Caco-2 (cell line): Measurements from ENCODE around the gene MYO15B. TPM values are rescaled to one million over a fixed set of nuclear protein-coding genes. Genes with fewer than 3 reads are reported as not detected.

Source experiments
- BruUV-seq: library from RNA; stranded (reverse); fragments of 400-500 nt; replicated peaks from 2 replicates; lab custom pipeline; 2021; lab: Mats Ljungman, UMichigan
- CTCF ChIA-PET: fragments of 300-600 bp; sonication (Branson Sonifier 250); formaldehyde crosslinking; loops from one replicate; lab custom pipeline; 2022; ENCODE audit warnings: antibody characterized with exemption; lab: Charles Lee
- POLR2A ChIA-PET: fragments of 300-600 bp; sonication (Branson Sonifier 250); formaldehyde crosslinking; loops from one replicate; lab custom pipeline; 2022; ENCODE audit warnings: antibody characterized with exemption; lab: Charles Lee
- DNase-seq, 2 experiments: peaks; one replicate each; pipeline versions ENCODE4 v3.0.0 to v3.0.0-alpha.2; 2020 to 2022
- H3K27me3 ChIP-seq: replicated peaks from 2 replicates; pipeline ENCODE4 v1.6.0; 2011; ENCODE audit warnings: low read length; ENCODE audit not compliant: control insufficient read depth, insufficient read depth
- H3K36me3 ChIP-seq: 2 replicates; pipeline ENCODE4 v1.5.1; 2011; ENCODE audit warnings: low read length; ENCODE audit not compliant: control insufficient read depth, insufficient read depth
- H3K4me1 ChIP-seq: fragments of 250-450 bp; sonication (Bioruptor Pico); 2 replicates; pipeline ENCODE4 v1.5.1; 2020; ENCODE audit warnings: mild to moderate bottlenecking
- H3K4me3 ChIP-seq: 2 replicates; pipeline ENCODE4 v1.5.1; 2011; ENCODE audit warnings: low read depth, mild to moderate bottlenecking, control low read depth, low read length
- H3K9me3 ChIP-seq: fragments of 250-450 bp; sonication (Bioruptor Pico); 2 replicates; pipeline ENCODE4 v1.5.1; 2020; ENCODE audit warnings: mild to moderate bottlenecking, moderate library complexity
- H3K27ac Mint-ChIP-seq: one replicate; pipeline ENCODE4 v1.8.0; 2022; ENCODE audit warnings: mixed read lengths; ENCODE audit not compliant: unreplicated experiment
- H3K27me3 Mint-ChIP-seq: one replicate; pipeline ENCODE4 v1.8.0; 2022; ENCODE audit warnings: mixed read lengths; ENCODE audit not compliant: insufficient read depth, unreplicated experiment
- H3K36me3 Mint-ChIP-seq: one replicate; pipeline ENCODE4 v1.8.0; 2022; ENCODE audit warnings: mild to moderate bottlenecking, mixed read lengths; ENCODE audit not compliant: insufficient read depth, unreplicated experiment
- H3K4me1 Mint-ChIP-seq: one replicate; pipeline ENCODE4 v1.8.0; 2022; ENCODE audit warnings: low read depth, mixed read lengths; ENCODE audit not compliant: unreplicated experiment
- H3K4me3 Mint-ChIP-seq: one replicate; pipeline ENCODE4 v1.8.0; 2022; ENCODE audit warnings: mild to moderate bottlenecking, moderate library complexity, mixed read lengths; ENCODE audit not compliant: unreplicated experiment
- H3K9me3 Mint-ChIP-seq: one replicate; pipeline ENCODE4 v1.8.0; 2022; ENCODE audit warnings: mixed read lengths; ENCODE audit not compliant: unreplicated experiment
- intact Hi-C: fragments of 100-400 bp; cut with micrococcal nuclease; formaldehyde crosslinking; loops from one replicate; pipeline ENCODE4 v1.10.0; 2022; ENCODE audit not compliant: unreplicated experiment
- total RNA-seq: library from RNA; stranded (reverse); gene quantifications from 2 replicates; pipeline ENCODE4 v1.2.3, GENCODE V29; 2022
- TF ChIP-seq, protein P1 (sequence below), 2 experiments: fragments of 200-600 bp in 1 of 2; IDR thresholded peaks; 1 replicate in 1 of 2; 2 replicates in 1 of 2; pipeline versions ENCODE4 v1.5.1 to v1.8.0; 2011 to 2022; ENCODE audit warnings: antibody characterized with exemption in 1 of 2, control low read depth in 1 of 2, inconsistent platforms in 1 of 2, low read depth in 1 of 2, low read length in 1 of 2, mild to moderate bottlenecking in 1 of 2, moderate library complexity in 1 of 2; ENCODE audit not compliant: insufficient read depth in 1 of 2, severe bottlenecking in 1 of 2, unreplicated experiment in 1 of 2

Gene MYO15B
- total RNA-seq, 1 experiment from 2014 or later, result 12.3 TPM

GRCh38 chr17:75551266-75551665, 36.3 kb upstream of the MYO15B start:
- peaks cover 49% of the 10 kb centered on the region for H3K4me1 ChIP-seq
- peaks cover 2% of the 10 kb centered on the region; the same call in 1 of the 2 replicates for H3K36me3 ChIP-seq
- Mint-ChIP-seq H3K27ac (peak overlapping the region; percentile 67), H3K4me1 (peaks cover 22% of the 10 kb centered on the region), H3K9me3 (no peaks in the 10 kb centered on the region), H3K36me3 (peaks cover 78% of the 10 kb centered on the region), H3K27me3 (no peaks in the 10 kb centered on the region), H3K4me3 (no peak overlapping the region)
- BruUV-seq, result no TSS peak
- POLR2A ChIA-PET, result no interaction called here
- H3K4me3 ChIP-seq, result no peak overlapping the region
- no peaks in the 10 kb centered on the region for H3K27me3 ChIP-seq
- TF ChIP-seq, protein P1, sequence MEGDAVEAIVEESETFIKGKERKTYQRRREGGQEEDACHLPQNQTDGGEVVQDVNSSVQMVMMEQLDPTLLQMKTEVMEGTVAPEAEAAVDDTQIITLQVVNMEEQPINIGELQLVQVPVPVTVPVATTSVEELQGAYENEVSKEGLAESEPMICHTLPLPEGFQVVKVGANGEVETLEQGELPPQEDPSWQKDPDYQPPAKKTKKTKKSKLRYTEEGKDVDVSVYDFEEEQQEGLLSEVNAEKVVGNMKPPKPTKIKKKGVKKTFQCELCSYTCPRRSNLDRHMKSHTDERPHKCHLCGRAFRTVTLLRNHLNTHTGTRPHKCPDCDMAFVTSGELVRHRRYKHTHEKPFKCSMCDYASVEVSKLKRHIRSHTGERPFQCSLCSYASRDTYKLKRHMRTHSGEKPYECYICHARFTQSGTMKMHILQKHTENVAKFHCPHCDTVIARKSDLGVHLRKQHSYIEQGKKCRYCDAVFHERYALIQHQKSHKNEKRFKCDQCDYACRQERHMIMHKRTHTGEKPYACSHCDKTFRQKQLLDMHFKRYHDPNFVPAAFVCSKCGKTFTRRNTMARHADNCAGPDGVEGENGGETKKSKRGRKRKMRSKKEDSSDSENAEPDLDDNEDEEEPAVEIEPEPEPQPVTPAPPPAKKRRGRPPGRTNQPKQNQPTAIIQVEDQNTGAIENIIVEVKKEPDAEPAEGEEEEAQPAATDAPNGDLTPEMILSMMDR (IDR thresholded peaks at IDR 0.05; ENCODE audit: insufficient read depth in 1 of 2, low read depth in 1 of 2, low read length in 1 of 2, severe bottlenecking in 1 of 2, unreplicated experiment in 1 of 2), result no peak
- no peaks in the 10 kb centered on the region for H3K9me3 ChIP-seq
- CTCF ChIA-PET, result interaction anchor here (0.6 kb wide), 1 partner anchor 670 kb away, joined by 5 read pairs; no protein-coding TSS in a partner anchor
- intact Hi-C loops, result loop anchor here (5.0 kb wide), 1 partner anchor 34 kb away; the partner anchor contains the start of genes CASKIN2 and TSEN54
- DNase-seq, result no peak

DNA sequence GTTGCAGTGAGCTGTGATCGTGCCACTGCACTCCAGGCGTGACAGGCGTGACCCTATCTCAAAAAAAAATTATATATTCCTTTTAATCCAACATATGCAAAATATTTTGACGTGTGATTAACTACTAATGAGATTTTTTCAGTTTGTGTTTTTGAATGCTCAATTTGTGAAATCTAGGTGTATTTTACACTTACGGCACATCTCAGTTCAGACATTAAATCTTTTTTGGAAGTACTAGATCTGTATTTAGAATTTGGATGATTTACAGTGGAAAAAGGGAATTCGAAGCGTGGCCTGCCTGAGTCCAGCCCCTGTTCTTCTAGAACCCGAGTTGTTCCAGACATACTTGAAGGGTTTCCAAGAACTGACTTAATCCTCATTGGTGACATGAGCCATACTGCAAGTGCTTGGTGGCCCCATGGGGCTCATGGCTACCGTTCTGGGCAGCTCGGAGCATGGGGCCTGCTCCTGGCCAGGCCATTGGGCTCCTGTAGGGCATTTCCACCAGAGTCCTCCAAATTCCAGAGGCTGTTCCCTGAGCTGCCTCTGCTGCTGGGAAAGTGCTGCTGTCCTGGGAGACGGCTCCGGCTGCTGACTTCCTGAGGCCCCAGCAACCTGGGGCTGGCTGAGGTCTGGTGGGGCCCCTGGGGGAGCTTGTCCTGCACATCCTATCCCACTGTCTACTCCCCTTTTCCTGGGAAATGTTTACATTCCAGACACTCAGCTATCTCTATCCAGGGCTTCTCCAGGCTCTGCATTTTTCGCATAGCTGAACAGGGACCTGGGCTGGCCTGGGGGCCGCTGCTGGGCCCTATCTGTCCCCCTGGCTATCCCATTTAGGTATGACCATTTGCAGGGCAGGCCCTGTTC, 34.9 kb upstream of the MYO15B start:
- no TSS peak for BruUV-seq
- Mint-ChIP-seq H3K4me3 (peak overlapping the region; percentile 33), H3K27ac (peak overlapping the region; percentile 92), H3K4me1 (peaks cover 22% of the 10 kb centered on the region), H3K9me3 (no peaks in the 10 kb centered on the region), H3K27me3 (no peaks in the 10 kb centered on the region), H3K36me3 (peaks cover 68% of the 10 kb centered on the region)
- Histone ChIP-seq H3K36me3 (peaks cover 2% of the 10 kb centered on the region; the same call in 1 of the 2 replicates), H3K27me3 (no peaks in the 10 kb centered on the region), H3K9me3 (no peaks in the 10 kb centered on the region), H3K4me1 (peaks cover 63% of the 10 kb centered on the region), H3K4me3 (no peak overlapping the region)
- DNase-seq, result peak; percentile 76 to 91
- TF ChIP-seq, protein P1 (IDR thresholded peaks at IDR 0.05; ENCODE audit: insufficient read depth in 1 of 2, low read depth in 1 of 2, low read length in 1 of 2, severe bottlenecking in 1 of 2, unreplicated experiment in 1 of 2), result no peak
- CTCF ChIA-PET, result interaction anchor here (0.6 to 1.7 kb wide), 6 partner anchors 24 to 122 kb away, joined by 3 to 14 read pairs (median 5); partner anchors contain the start of genes LLGL2 and TSEN54
- intact Hi-C loops, result loop anchor here (1.0 to 5.0 kb wide), 2 partner anchors 16 to 35 kb away; partner anchors contain the start of genes CASKIN2 and TSEN54
- POLR2A ChIA-PET, result interaction anchor here (0.5 to 1.8 kb wide), 4 partner anchors 26 to 1210 kb away, joined by 4 to 8 read pairs (median 5); partner anchors contain the start of genes LLGL2 and TSEN54
